Measurements from ENCODE around the gene FAM217B. TPM values are rescaled to one million over a fixed set of nuclear protein-coding genes. Genes with fewer than 3 reads are reported as not detected.
A peak's percentile ranks its signal among the peaks of the same experiment; 100 is the strongest.

The FAM217B gene
- total and polyA plus RNA-seq, 4 donors, result 0.88 to 5.0 (median 1.7) TPM

GRCh38 chr20:59992526-59993084 lies 52.4 kb downstream of the FAM217B start:
- Histone ChIP-seq H3K9me3 (ENCODE audit: control insufficient read depth in 4 of 4, low read length in 3 of 4) (no peaks in the 10 kb centered on the region), H3K36me3 (ENCODE audit: control insufficient read depth in 4 of 4, insufficient read depth in 3 of 4, low read depth in 1 of 4, low read length in 3 of 4) (no peaks in the 10 kb centered on the region), H3K27ac (ENCODE audit: low read depth in 1 of 2, low read length in 2 of 2) (no peak overlapping the region), H3K4me3 (ENCODE audit: low read depth in 1 of 3, low read length in 3 of 3) (no peak overlapping the region), H3K27me3 (ENCODE audit: control insufficient read depth in 4 of 4, insufficient read depth in 4 of 4, low read length in 3 of 4) (no peaks in the 10 kb centered on the region), H3K9ac (ENCODE audit: low read depth in 1 of 2, low read length in 2 of 2) (no peak overlapping the region), H3K4me1 (ENCODE audit: control insufficient read depth in 4 of 4, insufficient read depth in 4 of 4, low read length in 3 of 4) (no peaks in the 10 kb centered on the region)
- DNase-seq (ENCODE audit: low spot score), result no peak
- TF ChIP-seq RAD21 (IDR thresholded peaks at IDR 0.05), result peak in 1 of 2 donors; percentile 18
- TF ChIP-seq HNF4A (conservative IDR thresholded peaks at IDR 0.05), result no peak
- WGBS, result 81% methylated on average over 4 of the region's 4 CpGs

- TF ChIP-seq YY1 (IDR thresholded peaks at IDR 0.05), result no peak
- no peak for TF ChIP-seq SP1 (IDR thresholded peaks at IDR 0.05)
- TF ChIP-seq CTCF (IDR thresholded peaks at IDR 0.05; ENCODE audit: low read depth, low read length, missing input control), result no peak
- no peak for TF ChIP-seq FOXA2 (IDR thresholded peaks at IDR 0.05)
- TF ChIP-seq RAD21 (IDR thresholded peaks at IDR 0.05), result no peak
- TF ChIP-seq MAX (IDR thresholded peaks at IDR 0.05), result no peak
- TF ChIP-seq NR2F2 (IDR thresholded peaks at IDR 0.05), result no peak
- TF ChIP-seq JUND (IDR thresholded peaks at IDR 0.05), result no peak
- TF ChIP-seq HNF4G (IDR thresholded peaks at IDR 0.05), result no peak
- TF ChIP-seq EGR1 (IDR thresholded peaks at IDR 0.05; ENCODE audit: low read depth in 2 of 2), result no peak
- TF ChIP-seq HNF4A (conservative IDR thresholded peaks at IDR 0.05), result no peak
- no peak for TF ChIP-seq REST (IDR thresholded peaks at IDR 0.05)
- no peak for TF ChIP-seq ZBTB33 (IDR thresholded peaks at IDR 0.05)
- TF ChIP-seq GABPA (IDR thresholded peaks at IDR 0.05 in 1 of 2, conservative IDR thresholded peaks at IDR 0.05 in 1 of 2), result no peak
- no peak for TF ChIP-seq FOXA1 (IDR thresholded peaks at IDR 0.05)
- TF ChIP-seq RXRA (IDR thresholded peaks at IDR 0.05), result no peak
- no peak for TF ChIP-seq TAF1 (conservative IDR thresholded peaks at IDR 0.05)
- no peak for TF ChIP-seq ATF3 (IDR thresholded peaks at IDR 0.05)
- Histone ChIP-seq H3K9me3 (ENCODE audit: control insufficient read depth in 4 of 4, low read length in 3 of 4) (no peaks in the 10 kb centered on the region), H3K27ac (ENCODE audit: low read depth in 1 of 2, low read length in 2 of 2) (no peak overlapping the region), H3K4me3 (ENCODE audit: low read depth in 1 of 3, low read length in 3 of 3) (no peak overlapping the region), H3K4me1 (ENCODE audit: control insufficient read depth in 4 of 4, insufficient read depth in 4 of 4, low read length in 3 of 4) (no peaks in the 10 kb centered on the region), H3K36me3 (ENCODE audit: control insufficient read depth in 4 of 4, insufficient read depth in 3 of 4, low read depth in 1 of 4, low read length in 3 of 4) (no peaks in the 10 kb centered on the region), H3K9ac (ENCODE audit: low read depth in 1 of 2, low read length in 2 of 2) (no peak overlapping the region), H3K27me3 (ENCODE audit: control insufficient read depth in 4 of 4, insufficient read depth in 4 of 4, low read length in 3 of 4) (no peaks in the 10 kb centered on the region)
- WGBS, result 40% methylated on average over 18 of the region's 18 CpGs
- DNase-seq (ENCODE audit: low spot score), result no peak
Observed at GRCh38 chr20:59993736-59994430, 53.7 kb downstream of the FAM217B start.

Measured in liver (tissue), 9 donors.